Tibial nerve (tissue), 4 donors: Measurements from ENCODE around the gene HSP90AB1.

ENCODE experiments used
- CTCF ChIP-seq, 5 experiments: fragments of 200-600 bp in 3 of 5; fragments of 450-650 bp in 2 of 5; sonication (generic) in 3 of 5; IDR thresholded peaks; one replicate each; pipeline ENCODE4 v1.5.1; 2016 to 2019; ENCODE audit warnings: antibody characterized with exemption in 5 of 5, mild to moderate bottlenecking in 3 of 5, moderate library complexity in 2 of 5
- EP300 ChIP-seq, 2 donors: sonication (generic); formaldehyde crosslinking; IDR thresholded peaks; one replicate each; pipeline ENCODE4 v1.6.1; 2017; ENCODE audit warnings: antibody characterized with exemption in 2 of 2, mild to moderate bottlenecking in 1 of 2

- no peak for TF ChIP-seq CTCF (IDR thresholded peaks at IDR 0.05)
- no peak for TF ChIP-seq EP300 (IDR thresholded peaks at IDR 0.05)
Measured at GRCh38 chr6:44272529-44272928, 25.6 kb downstream of the HSP90AB1 start.
